ENCODE measurements around the gene GRM4. TPM values are rescaled to one million over a fixed set of nuclear protein-coding genes. Genes with fewer than 3 reads are reported as not detected.

Gene GRM4
- total RNA-seq, 2 donors from 2014 or later = not detected

GRCh38 chr6:34095741-34096140, 50.1 kb downstream of the GRM4 start:
- intact Hi-C loops (cut with DNase I) = no loop called here
- no peak for DNase-seq
- no peak for ATAC-seq

DNA sequence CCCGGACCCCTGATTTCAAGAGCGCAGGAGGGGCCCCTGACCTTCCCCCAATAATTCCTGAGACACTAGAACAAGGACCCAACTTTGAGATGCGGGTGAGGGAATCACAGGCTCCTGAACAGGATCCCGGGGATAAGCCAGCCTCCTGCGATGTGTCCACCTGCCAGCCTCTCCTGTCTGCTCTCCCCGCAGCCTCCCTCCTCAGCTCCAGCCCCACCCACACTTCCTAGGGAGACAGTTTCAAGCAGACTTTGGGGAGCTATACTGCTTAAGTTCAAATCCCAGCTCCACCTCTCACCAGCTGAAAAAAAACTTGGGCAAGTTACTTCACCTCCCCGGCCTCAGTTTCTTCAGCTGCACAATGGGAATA, 50.8 kb downstream of the GRM4 start:
- ATAC-seq = no peak
- intact Hi-C loops (cut with DNase I) = no loop called here
- DNase-seq = no peak

DNA sequence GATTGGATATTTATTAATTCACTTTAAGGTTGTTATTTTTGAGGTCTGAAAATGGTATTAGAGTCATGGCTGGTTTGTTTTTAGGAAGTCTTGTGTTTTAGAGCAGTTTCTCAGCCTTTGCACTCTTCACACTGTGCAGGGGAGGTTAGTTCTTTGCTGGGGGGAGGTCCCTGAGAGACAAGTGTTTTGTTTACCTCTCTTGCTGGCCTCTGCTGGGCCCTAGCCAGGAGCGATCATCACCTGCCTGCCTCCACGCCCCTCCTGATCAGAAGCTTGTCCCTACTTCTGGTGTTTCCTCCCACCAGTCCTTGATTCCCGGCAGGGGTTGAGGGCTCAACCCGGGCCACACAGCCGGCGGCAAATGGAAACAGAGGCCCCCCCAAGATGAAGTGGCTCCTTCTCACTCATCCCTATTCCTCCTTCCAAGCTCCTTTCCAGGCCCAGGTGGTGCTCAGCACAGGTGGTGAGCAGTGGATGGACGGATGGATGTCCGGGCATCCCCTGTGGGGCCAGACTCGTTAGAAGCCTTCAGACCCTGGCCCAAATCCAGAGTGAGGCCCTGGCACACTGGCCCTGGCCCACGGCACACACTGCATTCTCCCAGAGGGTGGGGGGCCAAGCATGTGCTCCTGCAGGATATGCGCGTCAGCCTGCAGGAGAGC, 51.3 kb downstream of the GRM4 start:
- ATAC-seq = no peak
- intact Hi-C loops (cut with DNase I) = no loop called here
- DNase-seq = no peak

DNA sequence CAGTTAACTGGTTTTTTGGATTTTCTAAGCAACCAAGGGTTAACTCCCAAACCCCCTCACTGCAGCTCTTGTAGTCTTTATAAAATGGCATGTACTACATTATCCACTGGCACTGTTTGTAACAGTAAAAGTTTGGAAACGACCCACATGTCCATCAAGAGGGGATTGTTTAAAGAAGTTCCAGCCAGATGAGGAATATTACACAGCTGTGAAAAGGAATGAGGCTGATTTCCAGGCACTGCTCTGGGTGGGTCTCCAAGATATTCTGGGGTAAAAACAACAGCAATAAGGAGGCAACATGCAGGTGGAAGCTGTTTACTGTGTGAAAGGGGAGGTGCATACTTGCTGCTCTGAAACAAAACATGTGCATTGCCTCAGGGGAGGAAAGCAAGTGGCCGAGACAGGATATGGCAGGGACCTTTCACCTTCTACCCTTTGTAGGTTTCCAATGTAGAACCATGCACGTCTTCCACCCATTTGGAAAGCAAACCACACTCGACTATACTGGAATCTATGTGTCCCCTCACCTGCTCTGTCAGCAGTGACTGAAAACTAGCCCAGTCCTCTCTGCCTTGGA, 51.9 kb downstream of the GRM4 start:
- DNase-seq (no peak), ATAC-seq (no peak)
- intact Hi-C loops (cut with DNase I) = no loop called here

DNA sequence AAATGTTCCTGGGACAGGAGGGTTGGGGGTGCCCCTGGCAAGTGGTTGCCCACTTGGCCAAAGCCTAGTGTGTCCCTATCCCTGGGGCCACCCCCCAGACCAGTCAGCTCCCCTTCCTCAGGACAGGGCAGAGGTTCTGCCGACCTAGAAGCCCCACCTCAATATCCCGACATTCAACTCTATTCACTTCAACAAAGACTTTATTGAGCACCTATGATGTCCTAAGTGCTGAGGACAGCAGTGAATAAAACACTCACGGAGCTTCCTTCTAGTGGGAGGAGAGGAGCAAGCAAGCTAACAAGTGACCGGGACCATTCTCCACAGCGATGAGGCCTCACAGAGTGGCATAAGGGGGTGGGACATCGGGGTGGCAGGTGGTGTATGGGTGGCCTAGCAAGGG, 52.7 kb downstream of the GRM4 start:
- ATAC-seq = no peak
- DNase-seq = no peak
- intact Hi-C loops (cut with DNase I) = no loop called here

DNA sequence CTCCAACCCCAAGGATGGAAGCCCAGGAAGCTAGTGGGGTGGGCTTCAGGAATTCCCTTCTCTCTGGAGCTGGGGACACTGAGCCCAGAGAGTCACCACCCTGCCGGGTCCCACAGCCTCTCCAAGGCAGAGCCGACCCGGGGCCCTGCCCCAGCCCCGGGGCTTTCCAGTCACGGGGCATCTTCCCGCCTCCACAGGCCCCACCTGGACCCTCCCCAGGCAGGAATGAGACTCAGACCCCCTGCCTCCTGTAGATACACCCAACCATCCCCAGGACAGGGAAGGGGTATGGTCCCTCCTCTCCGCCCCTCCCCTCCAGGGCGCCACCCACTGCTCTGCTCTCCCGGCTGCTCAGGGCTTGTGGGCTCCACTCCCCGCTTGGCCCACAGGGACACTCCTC, 53.3 kb downstream of the GRM4 start:
- intact Hi-C loops (cut with DNase I) = no loop called here
- ATAC-seq (no peak), DNase-seq (no peak)

GRCh38 chr6:34090935-34091334, 55.0 kb downstream of the GRM4 start:
- ATAC-seq (no peak), DNase-seq (no peak)
- intact Hi-C loops (cut with DNase I) = no loop called here

DNA sequence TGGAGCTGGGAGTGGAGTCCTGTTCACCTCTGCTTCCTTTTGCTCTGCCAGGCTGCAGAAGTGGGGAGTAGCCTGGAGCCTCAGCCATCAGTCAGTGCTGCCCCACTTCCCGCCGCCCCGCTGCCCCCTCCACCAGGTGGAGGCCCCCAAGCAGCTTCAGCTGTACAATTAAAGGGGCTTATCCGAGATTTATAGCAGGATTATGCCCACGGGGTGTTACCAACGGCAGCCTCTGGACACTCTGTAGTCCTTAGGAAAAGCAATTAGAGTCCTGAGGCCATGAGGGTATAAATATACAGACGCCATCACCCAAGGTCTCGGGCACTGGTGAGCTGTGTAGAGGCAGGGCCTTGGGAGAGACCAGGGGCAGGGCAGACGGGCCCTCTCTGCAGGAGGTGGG, 55.4 kb downstream of the GRM4 start:
- DNase-seq (no peak), ATAC-seq (no peak)
- intact Hi-C loops (cut with DNase I) = no loop called here

DNA sequence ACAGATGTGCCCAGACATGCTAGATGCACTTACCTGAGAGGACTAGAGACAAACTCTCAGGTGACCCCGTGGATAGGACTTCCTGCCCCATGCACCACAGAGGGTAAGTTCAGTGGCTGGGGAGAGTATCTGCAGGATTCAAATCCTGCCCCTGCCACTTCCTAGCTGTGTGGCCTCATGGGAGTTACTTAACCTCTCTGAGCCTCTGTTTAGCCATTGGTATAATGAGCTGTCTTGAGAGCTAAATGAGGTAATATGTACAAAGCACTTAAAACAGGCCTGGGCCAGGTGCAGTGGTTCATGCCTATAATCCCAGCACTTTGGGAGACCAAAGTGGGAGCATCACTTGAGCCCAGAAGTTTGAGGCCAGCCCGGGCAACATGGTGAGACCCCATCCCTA, 59.3 kb downstream of the GRM4 start:
- DNase-seq = no peak
- intact Hi-C loops (cut with DNase I) = no loop called here
- no peak for ATAC-seq

- ATAC-seq (no peak), DNase-seq (no peak)
- intact Hi-C loops (cut with DNase I) = no loop called here
Measured at GRCh38 chr6:34085453-34086170, 60.3 kb downstream of the GRM4 start.

- intact Hi-C loops (cut with DNase I) = no loop called here
- DNase-seq = no peak
Measured at GRCh38 chr6:34084591-34085290, 61.1 kb downstream of the GRM4 start.

DNA sequence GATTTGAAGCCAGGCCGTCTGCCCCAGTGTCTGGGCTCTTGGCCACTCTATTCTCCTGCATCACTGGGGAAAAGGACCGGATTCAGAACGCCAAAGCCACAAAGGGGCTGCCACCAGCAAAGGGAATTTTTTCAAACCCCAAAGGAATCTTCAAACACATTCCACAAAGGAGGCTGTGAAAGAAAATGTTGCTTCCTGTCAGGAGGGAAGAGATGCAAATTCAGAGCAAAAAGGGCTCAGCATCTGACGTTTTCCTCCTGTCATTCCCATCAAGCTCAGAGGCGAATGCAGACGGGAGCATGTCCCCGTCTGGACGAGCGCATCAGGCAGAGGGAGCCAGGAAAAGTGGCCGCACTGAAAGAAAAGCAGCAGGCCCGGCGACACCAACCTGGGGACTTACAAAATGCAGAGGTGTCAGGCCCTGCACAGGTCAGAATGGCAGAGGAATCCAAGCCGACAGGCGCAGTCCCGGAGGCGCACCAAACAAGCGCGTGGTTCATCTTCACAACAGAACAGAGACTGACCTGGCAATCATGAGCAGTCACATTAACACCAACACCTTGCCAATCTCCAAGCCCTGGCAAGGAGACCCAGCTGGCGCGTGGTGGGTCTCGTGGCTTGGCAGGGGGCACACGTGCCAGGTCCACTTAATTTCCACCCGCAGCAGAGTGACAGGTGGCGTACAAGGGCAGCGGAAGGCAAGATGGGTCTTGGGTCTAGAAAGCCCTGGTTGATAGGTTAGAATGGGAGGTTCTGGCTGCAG, 62.8 kb downstream of the GRM4 start:
- intact Hi-C loops (cut with DNase I) = no loop called here
- DNase-seq (no peak), ATAC-seq (no peak)

More at GRCh38 chr6:34084591-34085290, 61.1 kb downstream of the GRM4 start:
- no peak for ATAC-seq

DNA sequence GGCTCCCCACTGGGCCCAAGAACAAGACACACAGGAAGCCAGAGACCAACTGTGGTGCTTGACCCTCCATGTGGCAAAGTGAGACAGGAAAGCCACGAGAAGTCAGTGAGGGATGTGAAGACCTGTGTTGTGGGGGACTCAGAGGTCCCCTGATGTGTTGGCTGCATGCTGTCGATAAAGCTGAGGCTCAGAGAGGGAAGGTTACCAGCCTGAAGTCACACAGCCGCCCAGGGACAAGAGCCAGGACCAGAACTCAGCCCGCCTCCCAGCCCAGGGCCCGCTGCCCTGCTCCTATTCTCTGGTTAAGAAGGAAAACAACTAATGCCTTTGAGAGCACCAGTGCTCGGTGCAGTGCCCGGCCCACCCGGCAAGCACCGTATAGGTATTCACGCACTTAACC, 63.5 kb downstream of the GRM4 start:
- no peak for ATAC-seq
- intact Hi-C loops (cut with DNase I) = no loop called here
- DNase-seq = no peak

- intact Hi-C loops (cut with DNase I) = no loop called here
- no peak for DNase-seq
- ATAC-seq = no peak
Measured at GRCh38 chr6:34080357-34080756, 65.5 kb downstream of the GRM4 start.

DNA sequence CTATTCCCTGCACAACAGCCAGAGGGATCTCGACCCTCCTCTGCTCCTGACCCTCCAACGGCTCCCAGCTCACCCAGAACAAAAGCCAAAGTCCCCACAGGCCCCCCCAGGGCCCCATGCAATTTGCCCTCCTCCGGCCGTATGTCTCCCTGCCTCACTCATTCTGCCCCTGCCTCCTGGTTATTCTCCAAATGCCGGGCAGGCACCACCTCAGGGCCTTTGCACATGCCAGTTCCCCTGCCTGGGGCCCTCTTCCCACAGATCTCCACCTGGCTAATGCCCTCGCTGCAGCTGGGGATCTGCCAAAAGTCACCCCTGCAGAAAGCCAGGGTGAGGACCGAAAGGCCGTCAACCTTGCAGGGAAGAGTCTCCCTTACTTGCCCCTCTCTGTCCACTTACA, 66.0 kb downstream of the GRM4 start:
- ATAC-seq = no peak
- intact Hi-C loops (cut with DNase I) = no loop called here

GRCh38 chr6:34075906-34076305, 70.0 kb downstream of the GRM4 start:
- intact Hi-C loops (cut with DNase I) = no loop called here
- DNase-seq = no peak
- ATAC-seq = no peak

More for the DNA sequence above, 66.0 kb downstream of the GRM4 start:
- no peak for DNase-seq

DNA sequence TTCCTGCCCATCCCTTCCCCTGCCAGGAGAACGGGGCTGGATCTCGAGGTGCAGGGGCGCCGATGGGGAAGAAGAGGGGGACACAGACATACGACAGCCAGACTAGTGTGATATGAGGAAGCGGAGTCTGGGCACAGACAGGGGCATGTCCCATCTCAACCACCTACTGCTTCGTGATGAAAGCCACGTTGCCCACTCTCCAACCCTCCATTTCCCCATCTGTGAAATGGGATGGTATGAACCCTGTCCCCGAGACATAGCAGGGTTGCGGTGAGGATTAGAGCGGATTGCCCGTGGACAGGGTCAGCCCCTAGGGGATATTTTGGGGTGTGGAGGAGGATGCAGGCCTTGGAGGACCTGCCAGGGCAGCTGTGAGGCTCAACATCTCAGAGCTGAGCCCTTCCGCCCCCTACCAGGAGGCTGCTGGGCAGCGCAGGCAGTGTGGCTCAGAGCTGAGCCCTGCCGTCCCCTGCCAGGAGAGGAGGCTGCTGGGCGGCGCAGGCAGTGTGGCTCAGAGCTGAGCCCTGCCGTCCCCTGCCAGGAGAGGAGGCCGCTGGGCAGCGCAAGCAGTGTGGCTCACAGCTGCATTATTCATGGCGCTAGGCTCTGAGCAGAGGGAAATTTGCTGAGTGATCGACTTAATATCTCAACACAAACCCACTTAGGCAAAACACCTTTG, 71.7 kb downstream of the GRM4 start:
- ATAC-seq (no peak), DNase-seq (no peak)
- intact Hi-C loops (cut with DNase I) = no loop called here

DNA sequence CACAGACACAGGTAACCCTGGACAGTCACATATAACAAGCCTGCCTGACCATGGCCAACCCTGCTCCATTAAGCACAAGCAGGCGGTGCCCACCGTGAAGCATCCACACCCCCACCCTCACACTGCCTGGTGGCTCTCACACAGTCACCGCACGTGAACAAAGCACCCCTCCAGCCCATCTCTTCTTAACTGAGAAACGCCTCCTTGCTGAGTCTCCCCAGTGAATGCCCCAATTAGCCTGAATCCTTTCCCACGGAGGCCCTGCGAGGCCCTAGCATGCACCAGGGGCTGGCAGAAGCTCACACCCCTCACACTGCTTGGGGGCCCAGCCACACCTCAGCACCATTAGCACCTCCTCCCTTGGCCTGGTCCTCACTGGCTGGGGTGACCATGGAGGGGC, 72.3 kb downstream of the GRM4 start:
- DNase-seq (no peak), ATAC-seq (no peak)
- intact Hi-C loops (cut with DNase I) = no loop called here

DNA sequence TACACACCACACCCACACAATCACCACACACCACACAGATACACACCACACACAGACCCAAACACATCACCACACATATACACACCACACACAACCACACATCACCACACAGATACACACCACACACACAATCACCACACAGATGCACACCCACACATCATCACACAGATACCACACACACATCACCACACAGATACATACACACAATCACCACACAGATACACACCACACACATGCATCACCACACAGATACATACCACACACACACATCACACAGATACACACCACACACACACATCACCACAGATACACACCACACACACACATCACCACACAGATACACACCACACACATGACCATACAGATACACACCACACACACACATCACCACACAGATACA, 73.2 kb downstream of the GRM4 start:
- intact Hi-C loops (cut with DNase I) = no loop called here
- ATAC-seq (no peak), DNase-seq (no peak)
